Activated T-helper 2 cell treated with anti-CD3 and anti-CD28 coated beads, Interferon-gamma antibody, Interleukin-2, Interleukin-4, amounts not matched to agents 10 μg/mL and 5 μg/mL and 100 μg/mL, durations not matched to agents 14 hours and 24 hours and 36 hours (primary cell): ENCODE measurements around the gene MC1R. TPM values are rescaled to one million over a fixed set of nuclear protein-coding genes. Genes with fewer than 3 reads are reported as not detected.
A peak's percentile ranks its signal among the peaks of the same experiment; 100 is the strongest.
"Not testable (repeated sequence)": the region's sequence is repeated elsewhere in the genome, so short reads cannot be mapped to it uniquely, and the experiment has no call there.

Source experiments
- DNase-seq: peaks from one replicate; pipeline ENCODE4 v3.0.0; 2021; ENCODE audit warnings: low spot score
- H3K27ac Mint-ChIP-seq: one replicate; pipeline ENCODE4 v1.8.0; 2021; ENCODE audit warnings: mixed read lengths
- H3K27me3 Mint-ChIP-seq: one replicate; pipeline ENCODE4 v1.8.0; 2021; ENCODE audit warnings: low read depth, mixed read lengths
- H3K36me3 Mint-ChIP-seq: one replicate; pipeline ENCODE4 v1.8.0; 2021; ENCODE audit warnings: low read depth, mixed read lengths
- H3K4me1 Mint-ChIP-seq: one replicate; pipeline ENCODE4 v1.8.0; 2021; ENCODE audit warnings: low read depth, mixed read lengths
- H3K4me3 Mint-ChIP-seq: one replicate; pipeline ENCODE4 v1.8.0; 2021; ENCODE audit warnings: low read depth, mild to moderate bottlenecking, moderate library complexity, mixed read lengths
- H3K9me3 Mint-ChIP-seq: one replicate; pipeline ENCODE4 v1.8.0; 2021; ENCODE audit warnings: mixed read lengths
- intact Hi-C: fragments of 100-400 bp; cut with micrococcal nuclease; formaldehyde crosslinking; loops from one replicate; pipeline ENCODE4 v1.15.1; 2023
- total RNA-seq: library from RNA; stranded (reverse); gene quantifications from 2 replicates; pipeline ENCODE4 v1.2.3, GENCODE V29; 2022

MC1R gene
- total RNA-seq, 1 donor from 2014 or later: 5.8 TPM

DNA sequence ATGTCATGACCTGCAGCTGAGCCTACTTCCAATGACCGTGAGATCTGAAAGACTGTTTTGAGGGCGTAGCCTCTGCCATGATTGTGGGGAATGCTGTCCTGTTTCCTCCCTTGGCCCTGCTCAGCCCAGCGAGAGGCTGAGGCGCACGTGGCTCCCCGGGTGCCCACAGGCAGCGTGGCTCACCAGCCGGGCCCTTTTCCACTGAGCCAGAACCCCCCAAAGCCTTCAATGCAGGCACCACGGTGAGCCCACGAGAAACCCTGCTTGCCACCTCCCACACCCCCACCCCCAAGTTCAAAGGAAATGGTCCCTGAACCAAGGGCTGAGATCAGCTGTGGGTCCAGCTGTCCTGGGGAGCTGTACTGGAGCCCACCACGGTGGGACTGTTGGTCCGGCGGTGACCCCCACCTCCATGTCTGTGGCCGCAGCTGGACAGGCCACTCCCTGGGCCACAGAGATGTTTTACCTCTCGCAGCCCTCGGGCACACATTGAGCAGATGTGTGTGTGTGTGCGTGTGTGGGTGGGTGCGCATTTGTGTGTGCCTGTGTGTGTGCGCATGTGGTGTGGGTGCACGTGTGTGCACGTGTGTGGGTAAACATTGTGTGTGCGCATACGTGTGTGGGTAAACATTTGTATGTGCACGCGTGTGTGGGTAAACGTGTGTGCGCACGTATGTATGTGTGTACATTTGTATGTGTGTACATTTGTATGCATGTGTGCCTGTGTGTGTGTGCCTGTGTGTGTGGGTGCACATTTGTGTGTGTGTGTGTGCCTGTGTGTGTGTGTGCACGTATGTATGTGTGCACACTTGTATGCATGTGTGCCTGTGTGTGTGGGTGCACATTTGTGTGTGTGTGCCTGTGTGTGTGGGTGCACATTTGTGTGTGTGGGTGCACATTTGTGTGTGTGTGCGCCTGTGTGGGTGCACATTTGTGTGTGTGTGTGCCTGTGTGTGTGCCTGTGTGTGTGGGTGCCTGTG is 5.0 kb upstream of the MC1R start:
- Mint-ChIP-seq H3K4me1 (peaks cover 7% of the 10 kb centered on the region), H3K27ac (no peak overlapping the region), H3K9me3 (no peaks in the 10 kb centered on the region), H3K27me3 (peaks cover 1% of the 10 kb centered on the region), H3K36me3 (peaks cover 50% of the 10 kb centered on the region), H3K4me3 (no peak overlapping the region)
- DNase-seq: no peak
- intact Hi-C loops: no loop called here

DNA sequence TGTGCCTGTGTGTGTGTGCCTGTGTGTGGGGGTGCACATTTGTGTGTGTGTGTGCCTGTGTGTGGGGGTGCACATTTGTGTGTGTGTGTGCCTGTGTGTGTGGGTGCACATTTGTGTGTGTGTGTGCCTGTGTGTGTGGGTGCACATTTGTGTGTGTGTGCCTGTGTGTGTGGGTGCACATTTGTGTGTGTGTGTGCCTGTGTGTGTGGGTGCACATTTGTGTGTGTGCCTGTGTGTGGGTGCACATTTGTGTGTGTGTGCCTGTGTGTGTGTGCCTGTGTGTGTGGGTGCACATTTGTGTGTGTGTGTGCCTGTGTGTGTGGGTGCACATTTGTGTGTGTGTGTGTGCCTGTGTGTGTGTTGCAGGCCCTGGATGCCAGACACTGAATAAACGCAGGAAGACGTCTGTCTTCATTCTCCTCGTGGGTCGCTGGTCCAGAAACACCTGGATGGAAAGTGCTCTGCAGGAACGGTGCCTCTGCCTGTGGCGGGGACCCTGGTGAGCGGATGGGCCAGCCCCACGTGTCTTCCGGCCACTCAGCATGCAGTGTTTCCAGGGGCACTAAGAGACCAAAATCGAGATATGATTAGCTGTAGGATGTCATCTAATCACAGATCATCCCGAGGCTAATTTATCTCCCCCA is 3.9 kb upstream of the MC1R start:
- H3K27ac Mint-ChIP-seq, H3K4me3 Mint-ChIP-seq, H3K9me3 Mint-ChIP-seq, H3K27me3 Mint-ChIP-seq, intact Hi-C loops, H3K4me1 Mint-ChIP-seq, DNase-seq: not testable (repeated sequence)
- peaks cover 41% of the 10 kb centered on the region for H3K36me3 Mint-ChIP-seq

DNA sequence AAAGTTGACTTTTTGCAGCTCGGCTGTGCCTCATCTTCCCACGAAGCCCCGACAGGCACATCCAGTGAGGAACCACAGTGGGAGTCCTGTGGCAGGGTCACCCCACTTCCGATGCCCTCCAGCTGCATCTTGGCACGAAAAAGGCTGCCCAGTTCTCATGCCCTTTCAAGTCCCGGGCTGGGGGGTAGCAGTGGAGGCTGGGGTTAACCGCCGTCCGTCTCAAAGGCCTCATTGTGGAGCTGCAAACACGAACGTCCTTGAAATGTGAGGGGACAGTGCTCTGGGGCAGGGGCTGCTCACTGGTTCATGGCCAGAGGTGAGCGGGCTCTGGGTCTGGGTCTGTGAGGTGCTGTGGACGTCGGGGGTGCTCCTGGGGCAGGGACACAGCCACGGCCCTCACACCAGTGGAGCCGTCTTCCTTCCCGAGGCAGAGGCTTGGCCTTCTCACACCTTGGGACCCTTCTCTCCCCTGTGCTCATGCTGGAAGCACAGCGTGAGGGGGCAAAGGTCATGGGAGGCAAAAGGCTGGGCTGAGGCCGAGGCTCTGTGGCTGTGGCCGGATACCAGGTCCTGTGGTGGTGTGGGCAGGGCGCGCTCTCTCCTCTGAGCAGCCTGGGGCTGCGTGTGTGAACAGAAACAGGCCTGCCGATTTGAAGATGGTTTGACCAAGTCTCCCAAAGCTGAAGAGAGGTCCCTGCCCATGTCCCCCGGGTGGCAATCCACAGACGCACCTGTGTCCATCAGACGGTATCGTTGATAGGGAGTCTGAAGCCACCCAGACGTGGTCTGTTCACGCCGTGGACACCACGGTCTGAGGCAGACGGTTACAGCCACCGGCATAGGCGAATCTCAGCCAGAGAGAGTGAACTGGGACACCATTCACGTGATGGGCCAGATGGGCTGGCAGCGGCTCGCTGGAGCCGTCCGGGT is 3.1 kb upstream of the MC1R start:
- intact Hi-C loops: no loop called here
- no peak for DNase-seq
- no peaks in the 10 kb centered on the region for H3K9me3 Mint-ChIP-seq
- H3K27me3 Mint-ChIP-seq: peaks cover 11% of the 10 kb centered on the region
- H3K36me3 Mint-ChIP-seq: peaks cover 33% of the 10 kb centered on the region
- H3K4me3 Mint-ChIP-seq: no peak overlapping the region
- no peak overlapping the region for H3K27ac Mint-ChIP-seq
- peaks cover 15% of the 10 kb centered on the region for H3K4me1 Mint-ChIP-seq

DNA sequence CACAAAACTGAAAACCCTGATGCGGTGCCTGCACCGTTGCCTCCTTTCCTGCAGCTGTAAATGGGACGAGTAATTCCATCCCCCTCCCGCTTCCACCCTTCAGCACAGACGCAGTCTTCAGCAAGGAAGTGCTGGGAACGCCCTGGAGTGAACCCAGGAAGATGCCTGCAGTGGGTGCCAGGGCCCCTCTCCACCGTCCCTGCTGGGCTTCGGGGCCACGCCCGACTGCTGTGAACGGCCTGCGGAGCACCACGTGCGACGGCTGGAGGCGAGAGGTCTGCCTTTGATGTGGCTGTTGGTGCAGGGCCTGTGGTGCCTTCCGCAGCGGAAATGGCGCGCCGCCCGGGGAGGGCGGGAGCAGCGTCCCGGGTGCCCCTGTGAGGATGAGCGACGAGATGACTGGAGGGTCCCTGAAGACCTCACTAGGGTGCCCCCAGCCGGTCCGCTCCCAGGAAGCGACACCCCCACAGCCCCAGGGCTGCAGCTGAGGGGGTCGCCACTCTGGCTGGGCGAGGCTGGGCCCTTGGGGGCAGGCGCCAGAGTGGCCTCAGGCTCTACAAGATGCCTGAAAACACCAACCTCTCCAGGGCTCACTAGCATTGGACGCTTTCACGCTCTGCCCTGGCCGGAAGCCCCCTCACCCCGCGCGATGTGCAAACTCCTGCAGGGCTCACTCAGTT is 749 bp upstream of the MC1R start:
- peaks cover 17% of the 10 kb centered on the region for H3K27me3 Mint-ChIP-seq
- H3K27ac Mint-ChIP-seq: peak overlapping the region; percentile 55
- H3K4me1 Mint-ChIP-seq: peaks cover 29% of the 10 kb centered on the region
- H3K4me3 Mint-ChIP-seq: peak overlapping the region; percentile 65
- DNase-seq: peak; percentile 84
- H3K36me3 Mint-ChIP-seq: peaks cover 18% of the 10 kb centered on the region
- H3K9me3 Mint-ChIP-seq: no peaks in the 10 kb centered on the region
- intact Hi-C loops: no loop called here

DNA sequence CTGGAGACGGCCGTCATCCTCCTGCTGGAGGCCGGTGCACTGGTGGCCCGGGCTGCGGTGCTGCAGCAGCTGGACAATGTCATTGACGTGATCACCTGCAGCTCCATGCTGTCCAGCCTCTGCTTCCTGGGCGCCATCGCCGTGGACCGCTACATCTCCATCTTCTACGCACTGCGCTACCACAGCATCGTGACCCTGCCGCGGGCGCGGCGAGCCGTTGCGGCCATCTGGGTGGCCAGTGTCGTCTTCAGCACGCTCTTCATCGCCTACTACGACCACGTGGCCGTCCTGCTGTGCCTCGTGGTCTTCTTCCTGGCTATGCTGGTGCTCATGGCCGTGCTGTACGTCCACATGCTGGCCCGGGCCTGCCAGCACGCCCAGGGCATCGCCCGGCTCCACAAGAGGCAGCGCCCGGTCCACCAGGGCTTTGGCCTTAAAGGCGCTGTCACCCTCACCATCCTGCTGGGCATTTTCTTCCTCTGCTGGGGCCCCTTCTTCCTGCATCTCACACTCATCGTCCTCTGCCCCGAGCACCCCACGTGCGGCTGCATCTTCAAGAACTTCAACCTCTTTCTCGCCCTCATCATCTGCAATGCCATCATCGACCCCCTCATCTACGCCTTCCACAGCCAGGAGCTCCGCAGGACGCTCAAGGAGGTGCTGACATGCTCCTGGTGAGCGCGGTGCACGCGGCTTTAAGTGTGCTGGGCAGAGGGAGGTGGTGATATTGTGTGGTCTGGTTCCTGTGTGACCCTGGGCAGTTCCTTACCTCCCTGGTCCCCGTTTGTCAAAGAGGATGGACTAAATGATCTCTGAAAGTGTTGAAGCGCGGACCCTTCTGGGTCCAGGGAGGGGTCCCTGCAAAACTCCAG is 1.1 kb downstream of the MC1R start:
- no peak overlapping the region for H3K4me3 Mint-ChIP-seq
- peaks cover 20% of the 10 kb centered on the region for H3K27me3 Mint-ChIP-seq
- H3K36me3 Mint-ChIP-seq: peaks cover 11% of the 10 kb centered on the region
- H3K27ac Mint-ChIP-seq: no peak overlapping the region
- intact Hi-C loops: loop anchor here (10.0 kb wide), 1 partner anchor 85 kb away; no protein-coding TSS in a partner anchor
- peaks cover 29% of the 10 kb centered on the region for H3K4me1 Mint-ChIP-seq
- no peak for DNase-seq
- H3K9me3 Mint-ChIP-seq: no peaks in the 10 kb centered on the region

DNA sequence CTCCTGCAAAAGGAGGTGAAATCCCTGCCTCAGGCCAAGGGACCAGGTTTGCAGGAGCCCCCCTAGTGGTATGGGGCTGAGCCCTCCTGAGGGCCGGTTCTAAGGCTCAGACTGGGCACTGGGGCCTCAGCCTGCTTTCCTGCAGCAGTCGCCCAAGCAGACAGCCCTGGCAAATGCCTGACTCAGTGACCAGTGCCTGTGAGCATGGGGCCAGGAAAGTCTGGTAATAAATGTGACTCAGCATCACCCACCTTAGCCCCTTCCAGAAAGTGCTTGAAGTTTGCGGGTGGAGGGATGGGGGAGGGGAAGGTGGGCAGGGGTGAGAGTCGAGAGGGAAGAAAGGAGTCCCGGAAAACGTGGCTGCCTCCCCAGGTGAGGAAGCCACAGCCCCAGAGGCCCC is 2.1 kb downstream of the MC1R start:
- Mint-ChIP-seq H3K36me3 (peaks cover 4% of the 10 kb centered on the region), H3K4me1 (peaks cover 31% of the 10 kb centered on the region), H3K9me3 (no peaks in the 10 kb centered on the region), H3K4me3 (no peak overlapping the region), H3K27ac (no peak overlapping the region), H3K27me3 (peaks cover 26% of the 10 kb centered on the region)
- intact Hi-C loops: loop anchor here (10.0 kb wide), 1 partner anchor 86 kb away; no protein-coding TSS in a partner anchor
- DNase-seq: no peak

DNA sequence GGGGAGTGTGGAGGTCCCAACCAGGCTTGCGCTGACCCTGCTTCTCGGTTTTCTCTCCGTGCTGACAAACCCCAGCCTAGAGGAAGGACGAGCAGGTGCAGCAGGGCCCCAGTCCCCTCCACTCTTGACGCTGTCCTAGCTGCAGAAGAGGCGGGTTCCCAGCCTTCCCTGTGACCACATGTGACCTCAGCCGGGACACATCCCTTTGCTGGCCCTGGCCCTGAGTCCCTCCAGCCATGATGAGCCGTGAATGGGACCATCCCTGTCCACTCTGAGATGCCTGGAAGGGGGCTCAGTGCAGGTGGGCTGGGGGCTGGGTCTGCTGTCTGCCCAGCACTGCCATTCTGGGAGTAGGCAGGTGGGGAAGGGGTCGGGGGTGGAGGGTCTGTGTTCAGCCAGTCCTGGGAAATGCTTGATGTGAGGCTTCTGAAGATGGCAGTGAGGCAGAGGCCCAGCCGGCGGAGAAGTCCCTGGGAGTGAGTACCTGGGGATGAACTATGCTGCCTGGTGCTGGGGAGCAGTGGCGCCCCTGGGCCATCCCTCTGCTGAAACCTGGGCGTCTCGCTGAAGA is 2.6 kb downstream of the MC1R start:
- Mint-ChIP-seq H3K27ac (no peak overlapping the region), H3K4me3 (peak overlapping the region; percentile 71), H3K4me1 (peaks cover 31% of the 10 kb centered on the region), H3K36me3 (peaks cover 1% of the 10 kb centered on the region), H3K27me3 (peaks cover 26% of the 10 kb centered on the region), H3K9me3 (no peaks in the 10 kb centered on the region)
- intact Hi-C loops: loop anchor here (10.0 kb wide), 1 partner anchor 86 kb away; no protein-coding TSS in a partner anchor
- DNase-seq: no peak

DNA sequence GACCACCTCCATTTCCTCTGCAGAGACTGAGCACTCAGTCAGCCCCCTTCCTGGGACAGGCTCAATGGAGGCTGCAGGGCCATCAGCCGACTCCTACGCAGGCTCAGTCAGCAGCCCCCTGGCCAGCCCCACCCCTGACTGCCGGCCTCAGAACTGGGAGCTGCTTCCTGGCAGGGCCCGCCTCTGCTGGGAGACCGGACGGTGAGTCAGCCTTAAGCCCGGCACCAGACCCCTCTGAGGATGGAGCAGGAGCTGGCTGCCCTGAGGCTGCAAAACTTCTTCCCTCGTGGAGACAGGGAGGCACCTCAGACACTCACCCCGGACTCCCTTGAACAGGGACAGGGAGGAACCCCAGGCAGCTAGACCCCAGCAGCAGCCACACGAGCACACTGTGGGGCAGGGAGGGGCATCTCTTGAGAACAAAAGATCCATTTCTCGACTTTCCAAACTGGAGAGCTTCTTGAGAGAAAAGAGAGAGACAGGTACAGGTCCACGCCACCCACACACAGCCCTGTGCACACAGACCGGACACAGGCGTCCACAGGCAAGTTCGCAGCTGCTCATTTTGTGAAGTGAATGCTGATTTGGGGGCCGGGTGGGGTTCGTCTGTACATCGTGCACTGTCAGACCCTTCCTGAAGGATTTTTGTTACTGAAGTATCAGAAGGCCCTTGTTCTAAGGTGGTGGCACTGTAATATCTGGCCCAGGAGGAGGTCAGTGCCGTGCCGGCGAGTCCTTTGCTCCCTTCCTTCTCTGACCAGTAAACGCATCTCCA is 3.2 kb downstream of the MC1R start:
- Mint-ChIP-seq H3K36me3 (no peaks in the 10 kb centered on the region), H3K27me3 (peaks cover 26% of the 10 kb centered on the region), H3K9me3 (no peaks in the 10 kb centered on the region), H3K4me3 (peak overlapping the region; percentile 71), H3K4me1 (peaks cover 31% of the 10 kb centered on the region), H3K27ac (peak overlapping the region; percentile 28)
- DNase-seq: peak; percentile 31
- intact Hi-C loops: loop anchor here (10.0 kb wide), 1 partner anchor 87 kb away; no protein-coding TSS in a partner anchor

DNA sequence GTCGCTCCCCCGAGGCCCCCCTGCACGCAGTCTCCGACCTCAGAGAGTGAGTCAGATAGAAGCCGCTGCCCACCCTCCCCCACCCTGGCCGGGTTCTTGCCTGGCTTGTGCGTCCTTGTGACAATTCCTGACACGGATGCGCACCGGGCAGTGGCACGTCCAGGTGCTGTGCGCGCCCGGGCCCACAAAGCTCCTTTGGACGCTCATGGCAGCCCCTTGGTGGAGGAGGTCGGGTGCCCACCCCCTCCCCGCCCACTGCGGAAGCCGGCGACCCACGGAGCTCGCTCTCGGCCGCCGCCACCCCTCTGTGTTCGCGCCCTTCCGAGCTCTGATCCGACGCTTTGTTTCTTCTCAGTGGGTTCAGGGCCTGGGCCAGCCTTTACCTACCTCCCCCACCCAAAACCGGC is 3.8 kb downstream of the MC1R start:
- Mint-ChIP-seq H3K4me3 (peak overlapping the region; percentile 71), H3K36me3 (no peaks in the 10 kb centered on the region), H3K27me3 (peaks cover 26% of the 10 kb centered on the region), H3K9me3 (no peaks in the 10 kb centered on the region), H3K27ac (peak overlapping the region; percentile 28), H3K4me1 (peaks cover 31% of the 10 kb centered on the region)
- intact Hi-C loops: loop anchor here (10.0 kb wide), 1 partner anchor 88 kb away; no protein-coding TSS in a partner anchor
- no peak for DNase-seq

DNA sequence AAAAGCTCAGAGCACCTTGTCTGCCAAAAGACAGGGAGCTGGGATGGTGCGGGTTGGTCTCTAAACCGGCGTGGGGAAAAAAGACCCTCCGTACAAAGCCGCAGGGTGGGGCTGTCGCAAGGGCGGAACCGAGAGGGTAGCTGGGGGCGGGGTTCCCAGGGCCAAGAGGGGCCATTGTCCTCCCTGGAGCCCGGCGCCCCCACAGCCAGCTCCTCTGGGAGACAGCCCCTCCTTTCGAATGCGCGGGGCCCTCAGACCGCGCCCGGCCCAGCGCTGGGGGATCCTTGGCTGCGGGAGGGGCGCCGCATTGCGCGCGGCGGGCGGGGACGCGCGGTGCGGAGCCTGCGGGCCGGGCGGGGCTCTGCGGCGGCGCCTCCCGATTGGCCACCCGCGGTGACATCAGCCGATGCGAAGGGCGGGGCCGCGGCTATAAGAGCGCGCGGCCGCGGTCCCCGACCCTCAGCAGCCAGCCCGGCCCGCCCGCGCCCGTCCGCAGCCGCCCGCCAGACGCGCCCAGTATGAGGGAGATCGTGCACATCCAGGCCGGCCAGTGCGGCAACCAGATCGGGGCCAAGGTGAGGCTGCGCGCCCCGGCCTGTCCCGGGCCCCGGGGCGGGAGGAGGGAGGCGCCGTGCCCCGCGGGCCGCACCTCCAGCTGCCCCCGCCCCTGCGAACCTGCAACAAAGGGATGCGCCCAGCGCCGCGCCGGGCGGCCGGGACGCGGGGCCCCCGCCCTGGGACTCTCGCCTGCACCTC is 4.4 kb downstream of the MC1R start, which contains the start of gene TUBB3:
Gene TUBB3, plus strand, starts transcription at position 459 of the 756 bp plus-strand sequence. Its CDS starts 60 bp downstream, at position 519.
- Mint-ChIP-seq H3K9me3 (no peaks in the 10 kb centered on the region), H3K27ac (peak within 1 kb of the TSS; percentile 28), H3K4me1 (peaks cover 26% of the 10 kb centered on the region), H3K4me3 (peak within 1 kb of the TSS; percentile 71), H3K27me3 (peaks cover 26% of the 10 kb centered on the region), H3K36me3 (no peaks in the 10 kb centered on the region)
- DNase-seq: peak; percentile 64
- intact Hi-C loops: loop anchor here (10.0 kb wide), 1 partner anchor 88 kb away; no protein-coding TSS in a partner anchor
